ENCODE data around the gene MYEF2. TPM values are rescaled to one million over a fixed set of nuclear protein-coding genes. Genes with fewer than 3 reads are reported as not detected.
A peak's percentile ranks its signal among the peaks of the same experiment; 100 is the strongest.

MYEF2 gene
- 7.7 and 15.2 TPM in 2 replicates for total RNA-seq (2014; rRNA removed; shearing (Covaris generic))
- 40.1 and 54.1 TPM in 2 replicates for polyA plus RNA-seq (2015; cell fraction: cytosol; rRNA removed)
- 92.4 and 96.4 TPM in 2 replicates for polyA plus RNA-seq (2015; cell fraction: nucleus; rRNA removed)

GRCh38 chr15:48177766-48178647, at the start of gene MYEF2:
MYEF2 (minus strand) TSS chr15:48178295; CDS start chr15:48178237, 58 bp downstream.
- DNase-seq (ENCODE audit: low read depth): peak; percentile 56

GRCh38 chr15:48225771-48226170, 47.7 kb upstream of the MYEF2 start:
- no peak for DNase-seq (ENCODE audit: low read depth)

GRCh38 chr15:48222627-48223026, 44.5 kb upstream of the MYEF2 start:
- DNase-seq (ENCODE audit: low read depth): no peak

GRCh38 chr15:48221885-48222284, 43.8 kb upstream of the MYEF2 start:
- no peak for DNase-seq (ENCODE audit: low read depth)

GRCh38 chr15:48221261-48221660, 43.2 kb upstream of the MYEF2 start:
- no peak for DNase-seq (ENCODE audit: low read depth)

- DNase-seq (ENCODE audit: low read depth): no peak
Measured at GRCh38 chr15:48205981-48206380, 27.9 kb upstream of the MYEF2 start, which contains the start of gene SLC12A1. SLC12A1 (plus strand) TSS chr15:48206302; CDS start chr15:48207720, 1,418 bp downstream.

GRCh38 chr15:48202068-48202467, 24.0 kb upstream of the MYEF2 start:
- DNase-seq (ENCODE audit: low read depth): no peak

- no peak for DNase-seq (ENCODE audit: low read depth)
Measured at GRCh38 chr15:48191574-48192225, 13.6 kb upstream of the MYEF2 start, which contains the start of gene CTXN2. CTXN2 (plus strand) TSS chr15:48191665; CDS start chr15:48201301, 9,636 bp downstream.

GRCh38 chr15:48190932-48191573, 13.0 kb upstream of the MYEF2 start:
- peak; percentile 53 for DNase-seq (ENCODE audit: low read depth)

GRCh38 chr15:48186271-48186670, 8.2 kb upstream of the MYEF2 start:
- DNase-seq (ENCODE audit: low read depth): no peak

- DNase-seq (ENCODE audit: low read depth): no peak
Measured at GRCh38 chr15:48185529-48185928, 7.4 kb upstream of the MYEF2 start.

- no peak for DNase-seq (ENCODE audit: low read depth)
Measured at GRCh38 chr15:48182749-48183148, 4.7 kb upstream of the MYEF2 start.

- DNase-seq (ENCODE audit: low read depth): no peak
Measured at GRCh38 chr15:48178648-48178931, 495 bp upstream of the MYEF2 start.

GRCh38 chr15:48177383-48177765, 721 bp downstream of the MYEF2 start:
- peak; percentile 59 for DNase-seq (ENCODE audit: low read depth)

GRCh38 chr15:48176957-48177356, 1.1 kb downstream of the MYEF2 start:
- no peak for DNase-seq (ENCODE audit: low read depth)

GRCh38 chr15:48176112-48176511, 2.0 kb downstream of the MYEF2 start:
- DNase-seq (ENCODE audit: low read depth): peak; percentile 42

- no peak for DNase-seq (ENCODE audit: low read depth)
Measured at GRCh38 chr15:48175126-48175525, 3.0 kb downstream of the MYEF2 start.

GRCh38 chr15:48170981-48171380, 7.1 kb downstream of the MYEF2 start:
- DNase-seq (ENCODE audit: low read depth): no peak

- no peak for DNase-seq (ENCODE audit: low read depth)
Measured at GRCh38 chr15:48168616-48169015, 9.5 kb downstream of the MYEF2 start.

- no peak for DNase-seq (ENCODE audit: low read depth)
Measured at GRCh38 chr15:48153526-48153925, 24.6 kb downstream of the MYEF2 start.

GRCh38 chr15:48149858-48150257, 28.2 kb downstream of the MYEF2 start:
- peak; percentile 89 for DNase-seq (ENCODE audit: low read depth)

GRCh38 chr15:48147358-48147757, 30.7 kb downstream of the MYEF2 start:
- no peak for DNase-seq (ENCODE audit: low read depth)
